Erythroblast (primary cell): Measurements from ENCODE around the gene PLEKHH1.
"Not testable (repeated sequence)": the region's sequence is repeated elsewhere in the genome, so short reads cannot be mapped to it uniquely, and the experiment has no call there.

ENCODE experiments used
- DNase-seq, 2 experiments: peaks; one replicate each; lab custom pipeline; 2025; lab: John Stamatoyannopoulos, UW
- GATA1 ChIP-seq: IDR thresholded peaks from 2 replicates; pipeline ENCODE4 v1.6.1; 2011; ENCODE audit warnings: low read depth, mild to moderate bottlenecking, control low read depth, low read length, moderate library complexity
- POLR2A ChIP-seq: IDR thresholded peaks from 2 replicates; pipeline ENCODE4 v1.6.1; 2011; ENCODE audit warnings: mild to moderate bottlenecking, low read length

PLEKHH1 gene

GRCh38 chr14:67529947-67530935, 2.8 kb upstream of the PLEKHH1 start:
- DNase-seq, result no peak
- TF ChIP-seq GATA1 (no peak), POLR2A (no peak)

GRCh38 chr14:67532606-67532997, 488 bp upstream of the PLEKHH1 start:
- no peak for TF ChIP-seq GATA1
- no peak for TF ChIP-seq POLR2A
- DNase-seq, result no peak

DNA sequence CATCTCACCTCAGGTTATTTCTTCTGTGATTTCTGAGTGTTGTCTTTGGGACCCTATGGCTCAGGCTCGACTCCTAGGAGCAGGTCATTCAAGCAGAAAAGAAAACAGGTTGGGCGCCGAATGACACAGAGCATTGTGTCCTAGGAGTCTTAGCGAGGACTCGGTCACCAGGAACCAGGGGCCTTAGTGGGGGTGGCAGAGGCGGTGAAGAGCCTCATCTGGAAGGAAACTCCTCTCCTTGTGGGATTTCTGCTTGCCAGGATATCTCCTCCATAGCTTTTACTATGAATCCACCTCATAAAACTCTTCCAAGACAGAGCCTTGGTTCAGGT, 630 bp downstream of the PLEKHH1 start:
- TF ChIP-seq POLR2A (no peak), GATA1 (no peak)
- no peak for DNase-seq

- TF ChIP-seq GATA1 (no peak), POLR2A (no peak)
- DNase-seq, result no peak
Observed at GRCh38 chr14:67536087-67536486, 3.0 kb downstream of the PLEKHH1 start.

GRCh38 chr14:67537736-67538135, 4.6 kb downstream of the PLEKHH1 start:
- TF ChIP-seq POLR2A (no peak), GATA1 (no peak)
- DNase-seq, result no peak

- no peak for DNase-seq
- TF ChIP-seq GATA1 (no peak), POLR2A (no peak)
Observed at GRCh38 chr14:67538501-67538900, 5.4 kb downstream of the PLEKHH1 start.

GRCh38 chr14:67539116-67539515, 6.0 kb downstream of the PLEKHH1 start:
- no peak for DNase-seq
- TF ChIP-seq POLR2A (no peak), GATA1 (no peak)

GRCh38 chr14:67541448-67542387, 8.6 kb downstream of the PLEKHH1 start:
- TF ChIP-seq GATA1 (no peak), POLR2A (no peak)

GRCh38 chr14:67542620-67543019, 9.5 kb downstream of the PLEKHH1 start:
- not testable (repeated sequence) for DNase-seq

More at GRCh38 chr14:67541448-67542387, 8.6 kb downstream of the PLEKHH1 start:
- DNase-seq, result no peak

DNA sequence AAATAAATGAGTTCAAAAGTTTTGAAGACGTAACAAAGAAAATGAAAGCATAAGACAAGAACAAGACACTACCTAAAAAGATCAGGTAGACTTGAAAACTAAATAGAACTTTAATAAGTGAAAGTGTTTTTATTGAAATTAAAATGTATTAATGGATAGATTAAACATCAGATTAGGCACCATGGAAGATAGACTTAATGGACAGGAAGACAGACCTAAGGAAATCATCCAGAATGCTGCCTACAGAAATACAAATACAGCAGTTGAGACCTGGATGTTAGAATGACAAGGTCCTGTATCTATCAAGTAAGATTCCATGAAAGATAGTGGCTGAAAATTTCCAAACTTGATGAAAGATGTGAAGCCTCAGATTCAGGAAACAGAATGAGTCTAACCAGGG, 11.5 kb downstream of the PLEKHH1 start:
- no peak for TF ChIP-seq GATA1
- no peak for TF ChIP-seq POLR2A
- no peak for DNase-seq

DNA sequence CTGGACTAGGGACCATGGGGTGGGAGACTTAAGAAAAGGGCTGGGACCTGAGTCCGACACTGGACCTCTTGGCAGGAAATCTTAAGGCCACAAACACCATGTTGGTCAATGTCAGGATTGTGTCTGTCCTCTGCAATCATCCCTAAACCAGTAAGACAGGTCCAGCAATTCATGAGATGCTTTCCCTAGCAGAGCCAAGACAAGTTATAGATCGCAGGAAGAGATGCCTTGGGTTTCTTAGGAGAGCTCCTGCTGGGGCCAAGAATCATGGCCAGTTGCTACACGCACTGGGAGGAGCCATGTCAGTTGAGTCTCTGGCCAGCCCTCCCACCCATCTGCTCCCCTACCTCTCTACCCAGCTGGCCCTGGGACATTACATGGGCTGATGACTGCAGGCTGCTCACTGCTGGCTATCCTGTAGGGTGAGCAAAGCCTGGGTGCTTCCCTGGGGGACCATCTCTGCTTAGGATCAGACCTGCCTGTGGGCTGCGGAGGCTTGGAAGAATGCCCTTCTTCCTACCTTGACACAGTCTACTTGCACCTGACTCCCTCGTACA, 14.2 kb downstream of the PLEKHH1 start:
- no peak for DNase-seq
- TF ChIP-seq POLR2A, result no peak
- no peak for TF ChIP-seq GATA1

DNA sequence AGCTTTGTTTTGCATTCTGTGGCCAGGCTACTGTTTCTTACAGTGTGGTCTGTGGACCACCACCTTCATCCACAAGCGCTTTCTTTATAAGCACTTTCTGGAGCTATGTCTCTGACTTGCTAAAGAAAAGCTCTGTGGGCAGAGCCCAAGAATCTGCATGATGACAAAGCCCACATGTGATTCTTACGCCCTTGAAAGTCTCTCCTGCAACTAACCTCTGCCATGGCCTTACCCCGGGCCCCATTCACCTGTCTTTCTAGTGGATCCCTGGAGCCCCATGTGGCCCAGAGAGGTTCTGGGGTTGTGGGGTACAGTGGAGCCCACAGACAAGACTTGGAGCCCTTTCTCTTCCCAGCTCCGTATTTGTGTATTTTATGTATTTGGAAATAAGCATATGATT, 16.6 kb downstream of the PLEKHH1 start:
- TF ChIP-seq GATA1 (no peak), POLR2A (no peak)

DNA sequence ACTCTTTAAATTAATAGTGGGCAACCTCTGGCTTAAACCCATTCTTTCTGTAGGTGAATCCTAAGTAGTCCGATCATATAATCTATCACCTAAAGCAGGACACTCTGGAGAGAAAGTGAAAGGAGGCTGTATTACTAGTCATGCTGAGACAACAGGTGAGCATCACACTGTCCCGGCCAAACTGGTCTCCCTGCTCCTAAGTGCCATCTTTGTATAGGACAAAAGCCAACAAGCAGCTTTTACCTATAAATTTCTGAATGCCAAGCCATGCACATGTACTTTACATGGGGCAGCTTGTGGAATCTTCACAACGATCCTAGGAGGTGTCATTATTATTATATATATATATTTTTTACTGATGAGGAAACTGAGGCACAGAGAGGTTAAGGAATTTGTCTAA, 18.0 kb downstream of the PLEKHH1 start:
- no peak for TF ChIP-seq POLR2A
- no peak for TF ChIP-seq GATA1
- no peak for DNase-seq

More for the DNA sequence above, 16.6 kb downstream of the PLEKHH1 start:
- DNase-seq, result no peak

GRCh38 chr14:67551940-67552339, 18.9 kb downstream of the PLEKHH1 start:
- no peak for DNase-seq
- TF ChIP-seq GATA1, result no peak
- TF ChIP-seq POLR2A, result no peak
